HepG2 (cell line): ENCODE data around the gene LYSMD1. TPM values are rescaled to one million over a fixed set of nuclear protein-coding genes. Genes with fewer than 3 reads are reported as not detected.

ENCODE experiments used
- AGO2 ChIP-seq: fragments of 200-400 bp; formaldehyde crosslinking; optimal IDR thresholded peaks from 2 replicates; pipeline ENCODE3; 2017; ENCODE audit warnings: mild to moderate bottlenecking, low read depth, low read length, moderate library complexity
- ASH2L ChIP-seq: fragments of 300-600, 200-600 bp; sonication (generic); IDR thresholded peaks from 2 replicates; pipeline ENCODE4 v1.7.0; 2017; ENCODE audit warnings: low read depth, mild to moderate bottlenecking, moderate library complexity, mixed read lengths, low read length; ENCODE audit not compliant: insufficient read length
- CTCF ChIP-seq: sonication (generic); formaldehyde crosslinking; IDR thresholded peaks from 2 replicates; pipeline ENCODE4 v1.5.0; 2020; ENCODE audit warnings: mild to moderate bottlenecking, missing genetic modification reagents, moderate library complexity
- DDIT3 ChIP-seq: sonication (generic); formaldehyde crosslinking; IDR thresholded peaks from 2 replicates; pipeline ENCODE4 v1.4.0; 2020; ENCODE audit warnings: mild to moderate bottlenecking, missing genetic modification reagents
- DMAP1 ChIP-seq: IDR thresholded peaks from 2 replicates; pipeline ENCODE4 v1.6.1; 2016
- EHMT2 ChIP-seq: fragments of 200-600 bp; sonication (generic); IDR thresholded peaks from 2 replicates; pipeline ENCODE4 v1.7.0; 2017; ENCODE audit warnings: antibody characterized with exemption, low read depth, low read length, borderline replicate concordance
- FOXO4 ChIP-seq: sonication (generic); formaldehyde crosslinking; conservative IDR thresholded peaks from 2 replicates; pipeline ENCODE4 v1.8.1; 2023; ENCODE audit warnings: missing genetic modification reagents
- GATAD1 ChIP-seq: IDR thresholded peaks from 2 replicates; pipeline ENCODE4 v1.6.1; 2016; ENCODE audit warnings: missing genetic modification reagents, missing compliant biosample characterization
- KAT8 ChIP-seq: IDR thresholded peaks from 2 replicates; pipeline ENCODE4 v1.6.1; 2016; ENCODE audit warnings: missing genetic modification reagents, missing compliant biosample characterization
- KDM4B ChIP-seq: sonication (generic); formaldehyde crosslinking; IDR thresholded peaks from 2 replicates; pipeline ENCODE4 v1.4.0; 2020; ENCODE audit warnings: missing genetic modification reagents
- PTBP1 ChIP-seq: fragments of 200-400 bp; formaldehyde crosslinking; IDR thresholded peaks from 2 replicates; pipeline ENCODE4 v1.6.1; 2018; ENCODE audit warnings: low read length, low read depth; ENCODE audit not compliant: poor library complexity, severe bottlenecking
- RXRA ChIP-seq: sonication (generic); formaldehyde crosslinking; IDR thresholded peaks from 2 replicates; pipeline ENCODE4 v1.5.1; 2020; ENCODE audit warnings: missing genetic modification reagents
- SOX13 ChIP-seq, 3 experiments: fragments of 450-650 bp in 1 of 3; sonication (generic) in 1 of 3; formaldehyde crosslinking in 1 of 3; IDR thresholded peaks in 2 of 3; conservative IDR thresholded peaks in 1 of 3; 2 replicates each; pipeline versions ENCODE4 v1.5.0 to v1.6.1; 2016 to 2020; ENCODE audit warnings: antibody characterized with exemption in 1 of 3, mild to moderate bottlenecking in 1 of 3, missing compliant biosample characterization in 1 of 3, missing genetic modification reagents in 1 of 3, moderate library complexity in 1 of 3
- ZFP90 ChIP-seq: sonication (generic); formaldehyde crosslinking; IDR thresholded peaks from 2 replicates; pipeline ENCODE4 v1.8.0; 2022; ENCODE audit warnings: missing genetic modification reagents, mild to moderate bottlenecking, inconsistent platforms, borderline replicate concordance
- ZNF354B ChIP-seq: sonication (generic); formaldehyde crosslinking; IDR thresholded peaks from 2 replicates; pipeline ENCODE4 v1.8.0; 2022; ENCODE audit warnings: mild to moderate bottlenecking, missing genetic modification reagents
- ZNF546 ChIP-seq: sonication (generic); formaldehyde crosslinking; conservative IDR thresholded peaks from 2 replicates; pipeline ENCODE4 v1.8.1; 2023; ENCODE audit warnings: mild to moderate bottlenecking, missing genetic modification reagents
- ZNF570 ChIP-seq: sonication (generic); formaldehyde crosslinking; IDR thresholded peaks from 2 replicates; pipeline ENCODE4 v1.4.0; 2020; ENCODE audit warnings: mild to moderate bottlenecking, missing genetic modification reagents, borderline replicate concordance
- ZNF609 ChIP-seq: sonication (generic); formaldehyde crosslinking; IDR thresholded peaks from 2 replicates; pipeline ENCODE4 v1.4.0; 2020; ENCODE audit warnings: mild to moderate bottlenecking, missing genetic modification reagents, borderline replicate concordance
- ZNF737 ChIP-seq: sonication (generic); formaldehyde crosslinking; IDR thresholded peaks from 2 replicates; pipeline ENCODE4 v1.5.0; 2020; ENCODE audit warnings: missing genetic modification reagents, mild to moderate bottlenecking, borderline replicate concordance
- ZNF766 ChIP-seq: sonication (generic); formaldehyde crosslinking; IDR thresholded peaks from 2 replicates; pipeline ENCODE4 v1.5.0; 2020; ENCODE audit warnings: missing genetic modification reagents, borderline replicate concordance
- polyA plus RNA-seq, 8 experiments: library from polyadenylated mRNA; depleted of rRNA in 3 of 8; stranded (reverse) in 7 of 8; unstranded in 1 of 8; fragments of >200 nt; fragmentation: Illumina TruSeq in 4 of 8; extraction: Trizol in 4 of 8; gene quantifications; 2 replicates each; pipeline versions ENCODE4 v1.2.1 to v1.2.3, GENCODE V29; 2011 to 2016; ENCODE audit warnings: low read depth in 4 of 8, missing spikeins in 1 of 8, mixed read lengths in 1 of 8; ENCODE audit not compliant: insufficient read depth in 1 of 8
- total RNA-seq, 5 experiments: library from RNA; depleted of rRNA; stranded (reverse); fragments of >200 nt; fragmentation: Illumina TruSeq; extraction: Trizol; gene quantifications; 2 replicates each; pipeline ENCODE4 v1.2.3, GENCODE V29; 2016; ENCODE audit warnings: low read depth in 1 of 5

The LYSMD1 gene
- total and polyA plus RNA-seq, 2 of the 13 experiments (the other 11 are each of a cell fraction or from before 2014, with no cell fraction given) = 3.8 to 4.8 TPM

GRCh38 chr1:151198254-151199127 is 32.8 kb upstream of the LYSMD1 start, which contains the start of gene PIP5K1A (continued):
- no peak for TF ChIP-seq ZNF609 (CRISPR knock-in tag)
- TF ChIP-seq PTBP1 = no peak
- TF ChIP-seq DMAP1 (CRISPR knock-in tag) = peak; percentile 53; the same call in 1 of the 2 replicates
- no peak for TF ChIP-seq DDIT3 (CRISPR knock-in tag)
- TF ChIP-seq RXRA (CRISPR knock-in tag) = peak; percentile 33; the same call in 1 of the 2 replicates
- no peak for TF ChIP-seq ZNF354B (CRISPR knock-in tag)
- no peak for TF ChIP-seq ZNF737 (CRISPR knock-in tag)
- peak; percentile 68; the same call in 1 of the 2 replicates for TF ChIP-seq ZFP90 (CRISPR knock-in tag)
- no peak for TF ChIP-seq EHMT2
- TF ChIP-seq ASH2L = peak; percentile 52
- no peak for TF ChIP-seq CTCF
- TF ChIP-seq FOXO4 = no peak
- 0 out of 2 replicates have a peak, but pooled peaks have one; percentile 13 for TF ChIP-seq ZNF766
- TF ChIP-seq KAT8 (CRISPR knock-in tag) = peak; percentile 59; the same call in 1 of the 2 replicates
- TF ChIP-seq GATAD1 = peak; percentile 89
- no peak for TF ChIP-seq ZNF570 (CRISPR knock-in tag)
- TF ChIP-seq SOX13 (IDR thresholded peaks at IDR 0.05) = no peak
- no peak for TF ChIP-seq SOX13 (CRISPR knock-in tag; conservative IDR thresholded peaks at IDR 0.05 in 1 of 2, IDR thresholded peaks at IDR 0.05 in 1 of 2)
- TF ChIP-seq KDM4B (CRISPR knock-in tag) = peak; percentile 32; the same call in 1 of the 2 replicates
- no peak; the same call in 1 of the 2 replicates for TF ChIP-seq ZNF546 (CRISPR knock-in tag)
- TF ChIP-seq AGO2 = peak; percentile 64
